Left forelimb (tissue), 1 donor: ENCODE measurements around the gene TCF25.
"Not testable (repeated sequence)": the region's sequence is repeated elsewhere in the genome, so short reads cannot be mapped to it uniquely, and the experiment has no call there.

Experiments
- DNase-seq: peaks from one replicate; pipeline ENCODE4 v3.0.0-alpha.2; 2018; ENCODE audit warnings: low spot score

TCF25 gene

DNA sequence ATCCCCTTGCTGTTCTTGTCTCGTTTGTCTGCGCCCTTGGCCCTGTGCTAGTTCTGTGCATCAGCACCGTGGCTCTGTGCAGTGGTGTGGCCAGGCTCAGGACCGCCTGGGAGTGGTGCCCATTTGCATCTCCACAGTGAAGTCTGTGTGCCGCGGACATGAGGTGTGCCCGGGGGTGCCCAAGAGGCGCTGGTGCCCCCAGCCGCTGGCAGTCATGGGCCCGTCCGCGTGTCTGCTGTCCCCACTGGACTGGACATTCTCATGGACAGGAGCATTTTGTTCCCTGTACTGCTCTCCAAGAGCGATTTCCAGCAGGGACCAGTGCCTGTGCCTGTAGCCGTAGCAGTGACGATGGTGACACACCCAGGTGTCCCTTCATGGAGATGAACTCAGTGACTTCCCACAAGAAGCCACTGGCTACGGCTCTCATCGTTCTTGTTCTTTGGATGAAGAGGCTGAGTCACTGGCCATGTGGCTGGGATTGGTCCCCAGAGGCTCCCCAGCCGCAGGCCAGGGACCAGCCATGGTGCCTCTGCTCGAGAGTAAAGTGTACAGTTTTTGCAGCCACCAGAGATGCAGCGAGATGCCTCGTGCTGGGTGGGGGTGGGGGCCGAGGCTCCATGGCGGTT is 32.2 kb downstream of the TCF25 start:
- DNase-seq, result no peak

DNA sequence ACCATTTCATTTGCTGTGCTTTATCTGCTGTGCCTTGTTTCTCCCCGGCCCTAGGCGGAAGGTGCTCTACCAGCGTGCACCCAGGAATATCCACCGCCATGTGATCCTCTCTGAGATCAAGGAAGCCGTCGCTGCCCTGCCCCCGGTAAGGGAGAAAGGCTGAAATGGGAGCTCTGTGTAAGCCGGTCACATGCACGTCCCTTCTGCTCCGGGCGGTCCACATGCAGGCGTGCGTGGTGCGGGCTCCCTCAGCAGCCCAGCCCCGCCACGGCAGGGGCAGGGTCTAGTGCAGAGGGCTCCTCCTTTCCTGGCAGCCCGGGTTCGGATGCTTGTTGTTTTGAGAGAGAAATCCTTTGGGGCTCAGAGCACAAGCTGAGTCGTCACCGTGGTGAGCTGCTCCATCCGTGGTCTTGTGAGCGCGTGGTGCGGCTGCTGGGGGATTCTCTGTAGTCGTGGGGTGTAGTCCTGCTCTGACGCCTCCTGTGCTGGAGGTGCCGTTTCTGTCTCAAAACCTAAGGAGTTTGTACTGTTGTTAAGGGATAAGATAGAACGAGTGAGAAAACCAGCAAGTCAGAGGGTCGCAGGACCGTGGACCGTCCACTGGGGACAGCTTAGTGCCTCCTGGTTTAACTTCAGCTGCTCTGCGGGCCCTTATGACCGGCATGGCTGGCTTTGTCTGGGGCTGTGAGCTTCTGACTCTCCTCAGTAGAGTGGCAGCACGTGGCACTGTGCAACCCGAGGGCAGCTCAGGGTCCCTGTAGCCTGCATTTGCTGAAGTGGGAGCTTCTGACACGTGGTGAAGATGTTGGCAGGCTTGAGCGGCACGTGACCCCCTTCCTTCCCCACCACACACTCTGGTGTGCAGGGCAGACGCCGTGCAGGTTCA is 33.0 kb downstream of the TCF25 start:
- no peak for DNase-seq

- no peak for DNase-seq
These were observed 33.8 kb downstream of the TCF25 start for GRCh38 chr16:89907055-89907814.

GRCh38 chr16:89908236-89908635 is 34.8 kb downstream of the TCF25 start:
- DNase-seq, result no peak

GRCh38 chr16:89909777-89910716 is 36.7 kb downstream of the TCF25 start:
- peak; percentile 76 for DNase-seq

DNA sequence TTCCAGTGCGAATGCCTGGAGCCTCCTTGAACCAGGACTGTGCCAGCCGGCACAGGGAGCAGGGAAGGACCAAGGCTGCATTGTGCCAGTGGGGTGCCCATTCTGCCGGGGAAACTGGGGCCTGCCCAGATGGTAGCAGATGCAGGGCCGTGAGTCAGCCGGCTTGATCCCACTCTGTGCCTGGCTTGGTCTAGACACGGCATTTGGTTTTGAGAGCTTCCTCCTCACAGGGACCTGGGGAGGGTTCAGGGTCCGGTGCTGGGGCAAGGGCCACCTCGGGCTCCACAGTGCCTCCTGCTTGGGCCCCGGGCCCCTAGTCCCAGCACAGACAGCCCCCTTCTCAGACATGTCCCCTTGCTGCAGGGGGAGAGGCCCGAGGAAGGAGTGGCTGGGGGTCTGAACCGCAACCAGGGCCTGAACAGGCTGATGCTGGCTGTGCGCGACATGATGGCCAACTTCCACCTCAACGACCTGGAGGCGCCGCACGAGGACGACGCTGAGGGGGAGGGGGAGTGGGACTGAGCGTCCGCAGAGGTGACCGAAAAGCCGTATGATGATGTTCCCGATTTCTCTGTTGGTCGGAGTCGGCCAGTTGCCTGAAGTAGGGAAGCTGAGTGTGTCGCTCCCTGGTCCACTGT is 37.4 kb downstream of the TCF25 start:
- no peak for DNase-seq

- no peak for DNase-seq
These were observed 38.0 kb downstream of the TCF25 start for GRCh38 chr16:89911375-89911774.

DNA sequence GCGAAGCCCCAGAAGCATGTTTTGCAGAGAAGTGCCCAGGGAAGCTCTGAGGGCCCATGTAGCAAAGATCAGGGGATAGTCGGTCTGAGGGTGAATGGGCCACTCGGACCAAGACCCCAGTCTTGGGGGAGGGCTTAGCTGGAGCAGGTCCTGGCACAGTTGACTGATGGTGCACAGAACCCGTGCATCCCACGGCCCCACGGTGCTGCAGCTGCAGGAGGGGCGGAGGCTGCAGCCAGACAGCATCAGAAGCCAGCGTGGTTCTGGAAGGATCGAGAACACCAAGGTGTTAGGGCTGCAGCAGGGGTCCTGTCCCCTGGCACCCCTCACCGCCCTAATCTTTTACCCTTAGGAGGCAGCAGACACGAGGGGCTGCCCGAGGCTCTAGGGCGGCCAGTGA is 38.8 kb downstream of the TCF25 start:
- DNase-seq, result no peak

DNA sequence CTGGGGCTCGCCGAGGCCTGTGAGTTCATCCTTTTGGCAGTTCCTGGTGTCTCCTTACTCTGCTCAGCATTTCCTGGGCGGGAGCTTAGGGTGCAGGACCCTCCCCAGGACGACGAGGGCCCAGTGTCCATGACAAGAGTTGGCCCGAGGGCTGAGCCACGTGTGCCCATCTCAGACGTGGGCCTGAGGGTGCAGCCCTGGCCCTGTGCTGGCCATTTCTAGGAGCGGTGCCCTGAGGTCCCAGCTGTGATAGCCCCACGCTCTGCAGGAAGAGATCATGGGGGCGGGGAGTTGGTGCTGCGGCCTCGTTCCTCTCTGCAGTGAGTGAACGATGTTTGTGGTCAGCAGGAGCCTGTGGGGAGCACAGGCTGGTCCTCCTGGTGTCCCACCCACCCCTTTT is 39.2 kb downstream of the TCF25 start:
- no peak for DNase-seq

DNA sequence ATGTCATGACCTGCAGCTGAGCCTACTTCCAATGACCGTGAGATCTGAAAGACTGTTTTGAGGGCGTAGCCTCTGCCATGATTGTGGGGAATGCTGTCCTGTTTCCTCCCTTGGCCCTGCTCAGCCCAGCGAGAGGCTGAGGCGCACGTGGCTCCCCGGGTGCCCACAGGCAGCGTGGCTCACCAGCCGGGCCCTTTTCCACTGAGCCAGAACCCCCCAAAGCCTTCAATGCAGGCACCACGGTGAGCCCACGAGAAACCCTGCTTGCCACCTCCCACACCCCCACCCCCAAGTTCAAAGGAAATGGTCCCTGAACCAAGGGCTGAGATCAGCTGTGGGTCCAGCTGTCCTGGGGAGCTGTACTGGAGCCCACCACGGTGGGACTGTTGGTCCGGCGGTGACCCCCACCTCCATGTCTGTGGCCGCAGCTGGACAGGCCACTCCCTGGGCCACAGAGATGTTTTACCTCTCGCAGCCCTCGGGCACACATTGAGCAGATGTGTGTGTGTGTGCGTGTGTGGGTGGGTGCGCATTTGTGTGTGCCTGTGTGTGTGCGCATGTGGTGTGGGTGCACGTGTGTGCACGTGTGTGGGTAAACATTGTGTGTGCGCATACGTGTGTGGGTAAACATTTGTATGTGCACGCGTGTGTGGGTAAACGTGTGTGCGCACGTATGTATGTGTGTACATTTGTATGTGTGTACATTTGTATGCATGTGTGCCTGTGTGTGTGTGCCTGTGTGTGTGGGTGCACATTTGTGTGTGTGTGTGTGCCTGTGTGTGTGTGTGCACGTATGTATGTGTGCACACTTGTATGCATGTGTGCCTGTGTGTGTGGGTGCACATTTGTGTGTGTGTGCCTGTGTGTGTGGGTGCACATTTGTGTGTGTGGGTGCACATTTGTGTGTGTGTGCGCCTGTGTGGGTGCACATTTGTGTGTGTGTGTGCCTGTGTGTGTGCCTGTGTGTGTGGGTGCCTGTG is 40.3 kb downstream of the TCF25 start:
- DNase-seq, result no peak

GRCh38 chr16:89914642-89915285 is 41.4 kb downstream of the TCF25 start:
- not testable (repeated sequence) for DNase-seq

GRCh38 chr16:89915303-89916232 is 42.2 kb downstream of the TCF25 start:
- no peak for DNase-seq

DNA sequence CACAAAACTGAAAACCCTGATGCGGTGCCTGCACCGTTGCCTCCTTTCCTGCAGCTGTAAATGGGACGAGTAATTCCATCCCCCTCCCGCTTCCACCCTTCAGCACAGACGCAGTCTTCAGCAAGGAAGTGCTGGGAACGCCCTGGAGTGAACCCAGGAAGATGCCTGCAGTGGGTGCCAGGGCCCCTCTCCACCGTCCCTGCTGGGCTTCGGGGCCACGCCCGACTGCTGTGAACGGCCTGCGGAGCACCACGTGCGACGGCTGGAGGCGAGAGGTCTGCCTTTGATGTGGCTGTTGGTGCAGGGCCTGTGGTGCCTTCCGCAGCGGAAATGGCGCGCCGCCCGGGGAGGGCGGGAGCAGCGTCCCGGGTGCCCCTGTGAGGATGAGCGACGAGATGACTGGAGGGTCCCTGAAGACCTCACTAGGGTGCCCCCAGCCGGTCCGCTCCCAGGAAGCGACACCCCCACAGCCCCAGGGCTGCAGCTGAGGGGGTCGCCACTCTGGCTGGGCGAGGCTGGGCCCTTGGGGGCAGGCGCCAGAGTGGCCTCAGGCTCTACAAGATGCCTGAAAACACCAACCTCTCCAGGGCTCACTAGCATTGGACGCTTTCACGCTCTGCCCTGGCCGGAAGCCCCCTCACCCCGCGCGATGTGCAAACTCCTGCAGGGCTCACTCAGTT is 44.5 kb downstream of the TCF25 start:
- no peak for DNase-seq

DNA sequence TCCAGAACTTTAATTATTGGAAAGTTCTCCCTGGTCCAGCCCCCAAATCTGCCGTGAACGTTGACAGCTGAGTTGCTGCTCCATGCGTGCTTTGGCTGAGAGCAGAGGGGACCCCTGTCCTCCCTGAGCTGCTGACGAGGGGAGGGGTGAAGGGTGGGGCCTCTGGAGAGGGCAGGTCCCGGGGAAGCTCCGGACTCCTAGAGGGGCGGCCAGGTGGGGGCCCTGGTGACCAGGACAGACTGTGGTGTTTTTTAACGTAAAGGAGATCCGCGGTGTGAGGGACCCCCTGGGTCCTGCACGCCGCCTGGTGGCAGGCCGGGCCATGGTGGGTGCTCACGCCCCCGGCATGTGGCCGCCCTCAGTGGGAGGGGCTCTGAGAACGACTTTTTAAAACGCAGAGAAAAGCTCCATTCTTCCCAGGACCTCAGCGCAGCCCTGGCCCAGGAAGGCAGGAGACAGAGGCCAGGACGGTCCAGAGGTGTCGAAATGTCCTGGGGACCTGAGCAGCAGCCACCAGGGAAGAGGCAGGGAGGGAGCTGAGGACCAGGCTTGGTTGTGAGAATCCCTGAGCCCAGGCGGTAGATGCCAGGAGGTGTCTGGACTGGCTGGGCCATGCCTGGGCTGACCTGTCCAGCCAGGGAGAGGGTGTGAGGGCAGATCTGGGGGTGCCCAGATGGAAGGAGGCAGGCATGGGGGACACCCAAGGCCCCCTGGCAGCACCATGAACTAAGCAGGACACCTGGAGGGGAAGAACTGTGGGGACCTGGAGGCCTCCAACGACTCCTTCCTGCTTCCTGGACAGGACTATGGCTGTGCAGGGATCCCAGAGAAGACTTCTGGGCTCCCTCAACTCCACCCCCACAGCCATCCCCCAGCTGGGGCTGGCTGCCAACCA is 45.3 kb downstream of the TCF25 start, which contains the start of gene MC1R:
TSS of gene MC1R (plus strand) at position 410 of the 895 bp plus-strand sequence. CDS start at position 807, 397 bp downstream.
- no peak for DNase-seq

DNA sequence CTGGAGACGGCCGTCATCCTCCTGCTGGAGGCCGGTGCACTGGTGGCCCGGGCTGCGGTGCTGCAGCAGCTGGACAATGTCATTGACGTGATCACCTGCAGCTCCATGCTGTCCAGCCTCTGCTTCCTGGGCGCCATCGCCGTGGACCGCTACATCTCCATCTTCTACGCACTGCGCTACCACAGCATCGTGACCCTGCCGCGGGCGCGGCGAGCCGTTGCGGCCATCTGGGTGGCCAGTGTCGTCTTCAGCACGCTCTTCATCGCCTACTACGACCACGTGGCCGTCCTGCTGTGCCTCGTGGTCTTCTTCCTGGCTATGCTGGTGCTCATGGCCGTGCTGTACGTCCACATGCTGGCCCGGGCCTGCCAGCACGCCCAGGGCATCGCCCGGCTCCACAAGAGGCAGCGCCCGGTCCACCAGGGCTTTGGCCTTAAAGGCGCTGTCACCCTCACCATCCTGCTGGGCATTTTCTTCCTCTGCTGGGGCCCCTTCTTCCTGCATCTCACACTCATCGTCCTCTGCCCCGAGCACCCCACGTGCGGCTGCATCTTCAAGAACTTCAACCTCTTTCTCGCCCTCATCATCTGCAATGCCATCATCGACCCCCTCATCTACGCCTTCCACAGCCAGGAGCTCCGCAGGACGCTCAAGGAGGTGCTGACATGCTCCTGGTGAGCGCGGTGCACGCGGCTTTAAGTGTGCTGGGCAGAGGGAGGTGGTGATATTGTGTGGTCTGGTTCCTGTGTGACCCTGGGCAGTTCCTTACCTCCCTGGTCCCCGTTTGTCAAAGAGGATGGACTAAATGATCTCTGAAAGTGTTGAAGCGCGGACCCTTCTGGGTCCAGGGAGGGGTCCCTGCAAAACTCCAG is 46.4 kb downstream of the TCF25 start:
- DNase-seq, result no peak
